ENCODE measurements around the gene ATP2B2.

GRCh38 chr3:10288575-10288960 lies 216.8 kb downstream of the ATP2B2 start:
- TF ChIP-seq CTCF (IDR thresholded peaks at IDR 0.05; ENCODE audit: borderline replicate concordance, extremely low read depth, low read length, poor library complexity, severe bottlenecking) (no peak), EZH2 (IDR thresholded peaks at IDR 0.05; ENCODE audit: borderline replicate concordance, low read depth, low read length, severe bottlenecking) (no peak)
